ENCODE data around the gene CHPF2.

GRCh38 chr7:151250181-151251132 lies 18.2 kb downstream of the CHPF2 start:
- TF ChIP-seq POLR2A (IDR thresholded peaks at IDR 0.05; ENCODE audit: borderline replicate concordance, extremely low read depth, insufficient read depth, insufficient read length): no peak
- TF ChIP-seq ZNF274 (IDR thresholded peaks at IDR 0.05; ENCODE audit: low read depth, low read length): no peak

All from HCT116 (cell line).